G401 (cell line): Measurements from ENCODE around the gene DNAH10. TPM values are rescaled to one million over a fixed set of nuclear protein-coding genes. Genes with fewer than 3 reads are reported as not detected.

Source experiments
- DNase-seq: peaks from one replicate; pipeline ENCODE4 v3.0.0-alpha.2; 2015; ENCODE audit warnings: low spot score
- in situ Hi-C: cut with HindIII; loops from 2 replicates; pipeline ENCODE4 v1.10.0; 2016; ENCODE audit warnings: low sequenced_read_pairs, mixed read lengths
- total RNA-seq: library from RNA; depleted of rRNA; stranded (reverse); fragments of >200 nt; shearing (Covaris generic); gene quantifications from 2 replicates; pipeline ENCODE4 v1.2.3, GENCODE V29; 2014; rRNA removed

Gene DNAH10
- total RNA-seq, result 4.2 and 5.8 TPM in 2 replicates

GRCh38 chr12:123761841-123762714, at the start of gene DNAH10:
Gene DNAH10 (plus strand): TSS chr12:123762301. CDS start chr12:123762337, 36 bp downstream.
- in situ Hi-C loops, result no loop called here
- no peak for DNase-seq

DNA sequence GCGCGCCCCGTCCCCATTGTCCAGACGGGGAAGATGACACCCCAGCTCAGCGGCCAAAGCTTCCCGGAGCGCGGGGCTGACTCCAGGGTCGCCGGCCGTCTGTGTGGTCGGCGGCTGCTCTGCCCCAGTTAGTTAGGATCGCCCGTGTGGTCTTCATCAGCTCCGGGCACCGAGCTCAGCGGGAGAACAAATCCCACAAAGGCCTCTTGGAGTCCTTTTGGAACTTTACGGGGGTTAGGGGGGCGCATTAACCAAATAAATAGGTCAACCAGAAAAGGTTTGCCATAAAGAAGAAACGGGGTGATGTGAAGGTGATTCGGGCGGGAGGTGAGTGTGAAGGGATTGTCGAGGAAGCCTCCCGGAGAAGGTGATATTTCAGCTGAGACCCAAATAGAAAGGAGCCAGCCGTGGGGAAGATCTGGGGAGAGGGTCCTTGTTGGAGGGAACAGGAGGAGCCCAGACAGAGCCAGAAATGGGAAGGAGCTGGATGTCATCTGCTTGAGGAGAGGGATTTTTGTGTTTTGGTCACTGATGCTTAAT, 49.3 kb upstream of the DNAH10 start:
- in situ Hi-C loops, result no loop called here
- no peak for DNase-seq

DNA sequence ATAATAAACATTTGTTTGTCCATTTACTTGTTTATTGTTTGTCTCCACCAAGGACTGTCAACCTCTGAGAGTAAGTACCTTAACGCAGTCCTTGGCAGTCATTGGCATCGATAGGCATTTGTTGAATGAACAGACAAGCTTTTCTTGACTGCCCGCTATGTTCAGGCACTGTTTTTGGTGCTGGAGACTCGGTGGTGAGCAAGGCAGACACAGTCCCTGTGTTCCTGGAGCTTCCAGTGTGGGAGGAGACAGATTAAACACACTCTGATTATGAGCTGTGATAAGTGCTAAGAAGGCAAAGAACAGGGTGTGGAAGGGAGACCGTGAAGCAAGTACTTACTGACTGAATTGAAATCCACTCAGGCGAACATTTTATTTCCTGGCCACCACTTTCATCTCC, 48.7 kb upstream of the DNAH10 start:
- in situ Hi-C loops, result no loop called here
- DNase-seq, result peak; percentile 40

DNA sequence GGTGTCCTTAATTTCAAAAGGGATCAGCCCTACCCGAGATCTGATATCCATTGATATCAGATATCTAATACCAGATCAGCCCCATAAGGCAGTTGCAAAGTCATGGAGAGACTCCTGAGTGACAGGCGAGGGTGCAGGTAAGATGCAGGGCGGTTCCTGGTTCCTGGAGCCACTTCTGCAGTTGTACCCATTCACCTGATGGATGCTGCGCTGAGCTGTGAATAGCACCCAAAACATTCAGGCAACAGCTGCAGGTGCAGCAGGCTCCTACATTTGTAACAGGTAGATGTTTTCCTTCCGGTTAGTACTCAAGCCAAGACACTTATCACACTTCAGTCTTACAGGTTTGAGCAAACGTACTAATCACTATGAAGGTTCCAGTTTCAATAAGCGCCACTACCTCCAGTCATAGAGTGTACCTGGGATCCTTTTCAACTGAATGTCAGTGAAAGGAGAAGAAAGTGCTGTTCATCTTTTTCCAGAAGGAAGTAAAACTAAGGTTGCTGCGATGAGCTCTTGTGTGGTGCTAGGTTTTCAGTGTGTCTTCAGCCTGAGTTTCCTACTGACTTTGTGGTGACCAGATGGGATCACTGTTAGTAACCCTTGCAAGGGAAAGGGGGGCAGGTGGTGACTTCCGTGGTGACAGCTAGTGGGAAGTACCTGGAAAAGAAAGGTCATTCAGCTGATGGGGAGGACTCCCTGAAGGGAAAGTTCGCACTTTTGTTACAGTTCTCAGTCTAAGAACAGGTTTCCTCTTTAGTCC, 48.1 kb upstream of the DNAH10 start:
- in situ Hi-C loops, result no loop called here
- DNase-seq, result peak; percentile 13

- in situ Hi-C loops, result no loop called here
- DNase-seq, result no peak
Measured at GRCh38 chr12:123715195-123715594, 46.9 kb upstream of the DNAH10 start.

GRCh38 chr12:123717350-123717749, 44.8 kb upstream of the DNAH10 start:
- in situ Hi-C loops, result no loop called here
- no peak for DNase-seq

DNA sequence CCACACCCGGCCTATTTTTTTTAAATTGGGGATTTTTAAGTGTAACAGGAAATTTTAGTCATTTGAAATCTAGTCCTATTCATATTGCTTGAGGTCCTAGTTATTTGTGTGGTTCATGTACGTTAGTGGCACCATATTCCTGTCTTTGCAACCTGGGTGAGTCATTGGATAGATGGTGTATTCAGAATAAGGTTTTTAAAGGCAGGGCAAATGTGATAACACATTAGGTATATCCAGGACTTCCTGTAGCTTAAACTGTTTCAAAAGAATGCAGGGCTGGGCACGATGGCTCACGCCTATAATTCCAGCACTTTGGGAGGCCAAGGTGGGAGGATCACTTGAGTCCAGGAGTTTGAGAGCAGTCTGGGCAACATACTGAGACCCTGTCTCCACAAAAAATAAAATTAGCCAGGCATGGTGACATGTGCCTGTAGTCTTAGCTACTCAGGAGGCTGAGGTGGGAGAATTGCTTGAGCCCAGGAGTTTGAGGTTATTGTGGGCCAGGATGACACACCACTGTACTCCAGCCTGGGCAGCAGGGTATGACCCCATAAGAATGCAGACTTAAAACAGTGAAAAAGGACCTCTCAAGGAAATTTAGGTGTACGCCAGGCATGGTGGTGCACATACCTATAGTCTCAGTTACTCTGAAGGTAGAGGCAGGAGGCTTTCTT, 41.8 kb upstream of the DNAH10 start:
- DNase-seq, result no peak
- in situ Hi-C loops, result no loop called here

DNA sequence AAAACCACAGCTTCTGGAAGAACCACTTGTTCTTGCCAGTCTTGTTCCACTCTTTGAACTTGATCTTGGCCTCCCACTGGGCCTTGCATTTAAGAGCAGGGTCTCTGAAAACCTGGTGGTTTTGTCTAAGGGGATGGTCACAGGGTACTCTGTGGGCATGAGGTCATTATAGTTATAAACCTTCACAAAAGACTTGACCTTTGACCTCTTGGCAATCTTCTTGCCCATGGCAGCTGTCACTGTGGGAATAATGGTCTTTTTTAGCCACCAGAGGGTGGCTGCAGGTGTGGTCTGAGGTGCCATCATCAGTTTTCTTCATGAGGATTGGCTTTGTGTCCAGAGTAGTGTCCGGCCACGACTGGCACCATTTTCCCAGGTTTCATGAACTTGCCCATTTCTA, 40.9 kb upstream of the DNAH10 start:
- no peak for DNase-seq

GRCh38 chr12:123723011-123723410, 39.1 kb upstream of the DNAH10 start:
- no peak for DNase-seq
- in situ Hi-C loops, result no loop called here

More for the DNA sequence above, 40.9 kb upstream of the DNAH10 start:
- in situ Hi-C loops, result no loop called here

DNA sequence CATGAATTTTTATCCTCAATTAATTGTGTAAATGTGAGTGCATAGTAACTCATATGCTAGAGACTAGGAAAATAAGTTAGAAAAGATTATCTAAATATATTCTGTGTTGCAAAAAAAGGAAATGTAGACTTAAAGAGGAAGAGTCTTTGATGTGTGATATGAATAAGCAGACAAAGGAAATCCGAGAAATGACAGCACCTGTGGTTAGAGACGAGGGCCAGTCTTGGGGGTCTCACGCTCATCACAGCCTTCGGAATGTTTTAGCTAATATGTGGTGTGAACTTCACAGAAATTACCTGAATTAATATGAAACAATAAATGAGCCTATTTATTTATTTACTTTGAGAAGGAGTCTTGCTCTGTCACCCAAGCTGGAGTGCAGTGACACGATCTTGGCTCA, 38.3 kb upstream of the DNAH10 start:
- no peak for DNase-seq
- in situ Hi-C loops, result no loop called here

- in situ Hi-C loops, result no loop called here
- DNase-seq, result no peak
Measured at GRCh38 chr12:123726244-123726643, 35.9 kb upstream of the DNAH10 start.

DNA sequence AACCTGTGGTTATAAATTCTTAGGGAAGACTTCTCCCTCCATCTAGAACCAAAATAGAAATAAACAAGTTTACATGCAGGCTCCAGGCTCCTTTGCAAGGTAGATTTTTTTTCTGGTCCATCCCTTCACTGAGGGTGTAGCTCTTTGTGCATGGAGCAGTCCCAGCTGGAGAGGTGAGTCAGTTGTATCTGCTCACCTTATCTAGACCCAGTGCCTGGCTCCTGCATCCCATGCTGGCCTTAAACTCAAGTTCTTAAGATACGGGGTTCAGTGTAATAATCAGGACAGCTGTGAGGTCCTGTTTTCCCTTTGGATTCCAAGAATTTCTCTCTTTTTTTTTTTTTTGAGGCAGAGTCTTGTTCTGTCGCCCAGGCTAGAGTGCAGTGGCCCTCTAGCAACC, 35.1 kb upstream of the DNAH10 start:
- in situ Hi-C loops, result no loop called here

GRCh38 chr12:123727878-123728277, 34.2 kb upstream of the DNAH10 start:
- no peak for DNase-seq
- in situ Hi-C loops, result no loop called here

More for the DNA sequence above, 35.1 kb upstream of the DNAH10 start:
- DNase-seq, result no peak

DNA sequence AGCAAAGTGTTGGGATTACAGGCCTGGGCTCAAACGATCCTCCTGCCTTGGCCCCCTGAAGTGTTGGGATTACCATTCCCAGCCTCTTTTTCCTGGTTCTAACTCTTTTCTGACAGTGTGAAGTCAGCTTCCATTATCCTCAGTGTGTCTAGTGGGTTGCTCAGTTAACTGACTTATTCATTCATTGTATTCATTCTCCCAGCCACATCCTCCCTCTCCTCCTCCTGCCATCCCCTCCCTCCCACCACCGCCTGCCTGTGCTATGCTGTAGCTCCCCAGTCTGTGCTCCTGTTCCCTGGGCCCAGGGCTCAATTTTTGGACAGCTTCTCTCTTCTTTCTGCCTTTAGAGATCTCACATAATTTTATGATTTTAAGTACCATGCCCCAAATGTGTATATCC, 30.5 kb upstream of the DNAH10 start:
- in situ Hi-C loops, result no loop called here

DNA sequence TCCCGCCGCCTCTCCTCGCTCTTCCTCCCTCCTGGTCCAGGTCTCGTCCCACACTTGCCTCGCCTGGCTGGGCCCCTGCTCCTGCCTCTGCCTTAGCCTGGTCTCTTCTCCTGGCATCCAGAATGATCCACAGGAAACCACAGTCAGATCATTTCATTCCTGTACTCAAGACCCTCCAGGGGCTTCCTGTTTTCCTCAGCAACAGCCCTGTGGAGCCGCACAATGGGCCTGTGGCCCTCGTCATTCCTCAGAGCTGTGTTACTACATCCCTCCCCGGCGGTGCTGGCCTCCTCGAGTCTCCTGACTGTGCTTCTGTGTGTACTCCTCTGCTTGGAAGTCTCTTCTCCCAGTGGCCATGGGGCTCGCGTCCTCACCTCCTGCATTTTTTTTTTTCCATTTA, 29.9 kb upstream of the DNAH10 start:
- in situ Hi-C loops, result no loop called here
- no peak for DNase-seq

More for the DNA sequence above, 30.5 kb upstream of the DNAH10 start:
- no peak for DNase-seq

DNA sequence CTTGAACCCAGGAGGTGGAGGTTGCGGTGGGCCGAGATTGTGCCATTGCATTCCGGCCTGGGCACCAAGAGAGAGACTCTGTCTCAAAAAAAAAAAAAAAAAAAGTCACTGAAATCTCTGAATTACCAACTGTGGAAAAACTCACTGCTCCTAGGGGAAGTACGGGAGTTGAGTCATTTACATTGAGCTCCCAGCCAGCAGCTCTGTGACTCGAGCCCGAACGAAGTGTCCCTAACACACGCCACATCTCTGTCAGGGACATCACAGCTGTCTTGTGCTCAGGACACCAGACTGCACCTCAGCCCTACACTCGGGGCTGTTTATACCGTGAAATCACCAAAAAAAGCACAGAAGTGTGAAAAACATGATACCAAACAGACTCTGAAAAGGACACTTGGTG, 28.9 kb upstream of the DNAH10 start:
- no peak for DNase-seq
- in situ Hi-C loops, result no loop called here

- in situ Hi-C loops, result no loop called here
- no peak for DNase-seq
Measured at GRCh38 chr12:123734268-123734667, 27.8 kb upstream of the DNAH10 start.

DNA sequence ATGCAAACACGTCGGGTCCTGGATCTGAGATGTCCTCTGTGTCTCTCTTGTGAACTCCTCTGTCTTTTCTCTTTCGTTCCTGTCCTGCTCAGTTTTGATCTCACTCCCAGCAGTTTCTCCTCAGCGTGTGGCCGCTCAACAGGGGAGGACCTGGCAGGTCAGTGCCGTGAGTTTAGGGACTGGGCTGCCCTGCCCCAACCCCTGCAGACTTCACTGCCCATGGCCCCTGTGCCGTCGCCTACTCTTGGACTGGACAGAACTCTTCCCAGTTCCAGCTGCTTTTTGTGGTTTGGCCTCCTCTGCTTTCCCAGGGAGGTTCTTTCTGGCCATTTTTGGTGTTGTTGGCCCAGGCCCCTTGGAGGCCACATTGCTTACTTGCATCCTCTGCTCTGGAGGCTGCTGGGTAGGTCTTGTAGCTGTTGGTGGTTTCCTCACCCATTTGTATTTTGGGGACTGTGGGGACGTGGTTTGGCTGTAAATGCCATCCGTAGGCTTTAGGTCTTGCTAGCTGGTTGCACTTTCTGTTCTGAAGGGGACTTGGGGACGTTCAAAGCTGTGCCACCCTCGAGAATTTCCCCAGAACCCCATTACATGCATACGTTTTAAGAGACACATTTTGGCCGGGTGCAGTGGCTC, 20.0 kb upstream of the DNAH10 start:
- no peak for DNase-seq
- in situ Hi-C loops, result no loop called here

DNA sequence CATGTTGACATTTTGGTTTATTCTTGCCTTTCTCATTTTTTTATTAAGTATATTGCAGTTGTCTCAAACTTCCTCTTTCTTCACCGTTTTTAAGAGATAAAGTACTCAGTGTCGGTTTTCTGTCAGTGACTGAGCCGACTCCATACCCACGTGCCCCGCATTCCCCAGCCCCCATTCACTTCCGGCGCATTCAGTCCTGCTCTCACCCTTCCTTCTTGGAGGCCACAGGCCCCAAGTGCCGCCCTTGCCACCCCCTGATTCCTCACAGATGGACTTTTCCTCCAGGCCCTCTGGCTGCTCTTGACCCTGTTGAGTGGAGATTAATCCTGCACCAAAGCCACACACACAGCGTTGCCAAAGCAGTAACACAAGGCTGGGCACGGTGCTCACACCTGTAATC, 19.1 kb upstream of the DNAH10 start:
- DNase-seq, result no peak
- in situ Hi-C loops, result no loop called here
